ENCODE measurements around the gene SMOC1.

The SMOC1 gene

GRCh38 chr14:70034257-70034656 is 155.0 kb downstream of the SMOC1 start:
- DNase-seq (ENCODE audit: low read depth in 2 of 2): no peak

DNA sequence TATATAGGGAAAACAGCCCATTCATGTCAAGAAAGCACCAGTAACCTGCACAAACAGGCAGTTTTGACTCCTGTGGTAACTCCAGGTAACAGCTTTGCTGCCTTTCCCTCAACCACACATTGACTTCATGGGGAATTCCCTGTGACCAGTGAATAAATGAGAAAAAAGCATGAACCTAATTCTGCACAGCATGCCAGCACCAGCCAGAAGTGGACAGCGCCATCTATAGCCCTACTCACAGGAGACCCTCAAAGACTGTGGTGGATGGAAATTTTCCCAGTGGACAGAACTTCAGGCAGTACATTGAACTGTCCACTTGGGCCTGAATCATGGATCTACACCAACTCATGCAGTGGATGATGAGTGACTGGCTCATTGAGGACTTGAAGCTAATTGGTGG is 157.4 kb downstream of the SMOC1 start:
- no peak for DNase-seq (ENCODE audit: low read depth in 2 of 2)

GRCh38 chr14:70043001-70043400 is 163.8 kb downstream of the SMOC1 start:
- DNase-seq (ENCODE audit: low read depth in 2 of 2): no peak

GRCh38 chr14:70045310-70045709 is 166.1 kb downstream of the SMOC1 start:
- DNase-seq (ENCODE audit: low read depth in 2 of 2): no peak

DNA sequence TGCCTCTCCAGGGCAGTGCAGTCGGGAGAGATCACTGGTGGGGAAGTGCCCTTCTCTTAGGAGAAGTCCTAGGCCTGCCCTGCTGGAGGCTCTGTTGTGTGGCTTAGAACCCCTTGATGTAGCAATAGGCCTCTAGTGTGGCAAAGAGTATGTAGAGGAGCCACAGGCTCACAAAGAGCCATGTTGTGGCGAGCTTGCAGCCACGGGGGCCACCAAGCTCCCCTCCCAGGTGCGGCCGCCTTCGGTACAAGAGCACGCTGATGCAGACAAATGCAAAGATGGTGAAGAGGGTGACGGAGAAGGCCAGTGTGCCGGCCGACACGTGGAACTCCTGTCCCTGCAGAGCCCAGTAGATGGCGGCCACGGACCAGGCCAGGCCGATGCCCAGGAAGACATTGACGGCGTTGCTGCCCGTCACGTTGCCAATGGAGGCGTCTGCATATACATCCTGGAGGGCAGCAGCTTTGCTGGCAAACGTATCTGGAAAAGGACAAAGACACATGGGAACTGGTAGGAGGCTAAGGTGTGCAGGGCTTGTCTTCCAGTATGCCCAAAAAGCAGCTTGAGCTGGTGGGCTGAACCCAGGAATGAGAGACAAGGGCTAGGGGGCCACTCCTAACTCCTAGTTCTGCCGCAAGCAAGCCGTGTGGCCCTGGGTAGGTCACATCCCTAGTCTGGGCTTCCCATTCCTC is 166.8 kb downstream of the SMOC1 start:
- peak in 1 of 2 donors; percentile 3 for DNase-seq (ENCODE audit: low read depth in 2 of 2)

DNA sequence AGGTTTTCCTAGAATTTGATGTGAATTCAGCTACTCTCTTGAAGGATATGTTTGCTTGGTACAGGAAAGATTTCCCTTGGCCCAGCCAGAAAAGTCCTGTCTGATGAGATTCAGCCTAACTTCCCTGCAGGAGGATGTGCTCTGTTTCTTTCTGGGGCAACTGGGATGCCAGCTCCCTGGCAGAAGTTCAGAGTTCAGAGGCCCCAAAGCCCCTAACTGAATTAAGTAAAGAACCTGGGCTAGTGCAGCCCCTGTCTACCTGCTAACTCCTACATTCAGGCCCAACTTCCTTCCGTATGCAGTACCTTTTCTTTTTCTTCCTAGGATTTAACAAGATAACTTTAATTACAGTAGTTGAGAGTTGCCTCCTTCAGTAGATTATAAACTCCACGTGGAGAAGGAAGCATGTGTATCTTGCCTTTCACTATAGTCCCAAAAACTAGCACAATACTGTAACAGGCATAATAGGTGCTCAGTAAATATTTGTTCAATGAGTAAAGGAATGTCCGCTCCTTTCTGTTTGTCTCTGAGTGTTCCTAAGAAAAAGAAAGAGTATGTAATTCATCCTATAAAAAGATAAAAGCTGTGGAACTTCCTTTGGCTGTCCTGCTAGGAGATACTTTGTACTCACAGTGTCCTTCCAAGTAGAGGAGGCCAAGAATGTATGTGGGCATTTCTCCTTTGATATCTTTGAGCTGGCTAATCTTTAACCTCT is 168.5 kb downstream of the SMOC1 start:
- no peak for DNase-seq (ENCODE audit: low read depth in 2 of 2)

DNA sequence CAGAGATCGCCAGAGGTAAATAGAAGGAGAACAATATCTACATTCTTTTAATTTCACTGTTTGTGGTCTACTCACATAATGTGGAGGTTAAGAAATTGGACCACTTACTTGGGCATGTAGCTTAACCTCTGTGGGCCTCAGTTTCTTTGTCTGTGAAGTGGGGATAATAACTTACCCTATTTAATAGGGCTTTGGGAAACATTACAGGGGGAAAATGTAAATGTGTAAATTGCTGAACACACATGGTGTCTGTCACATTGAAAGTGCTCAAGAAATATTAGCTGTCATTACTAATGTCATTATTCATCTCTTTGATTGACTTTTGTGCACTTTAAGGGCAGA is 169.1 kb downstream of the SMOC1 start:
- DNase-seq (ENCODE audit: low read depth in 2 of 2): no peak

DNA sequence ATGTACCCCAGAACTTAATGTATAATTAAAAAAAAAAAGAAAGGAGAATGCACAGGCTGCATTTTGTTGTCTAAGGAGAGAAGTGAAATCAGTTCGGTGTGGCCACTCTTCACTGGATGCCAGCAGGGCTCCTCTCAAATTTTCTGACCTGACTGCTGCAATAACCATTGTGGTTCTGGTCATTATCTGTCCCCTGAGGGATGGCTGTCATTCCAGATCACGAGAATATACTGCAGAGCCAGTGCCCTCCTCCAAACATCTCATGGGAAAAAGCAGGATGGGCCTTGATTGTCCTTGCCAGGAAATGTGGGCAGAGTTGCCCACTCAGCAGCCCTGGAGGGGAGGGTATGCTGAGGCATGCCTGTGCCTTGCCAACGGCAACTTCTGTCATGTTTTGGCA is 170.4 kb downstream of the SMOC1 start:
- no peak for DNase-seq (ENCODE audit: low read depth in 2 of 2)

GRCh38 chr14:70050136-70050535 is 170.9 kb downstream of the SMOC1 start:
- DNase-seq (ENCODE audit: low read depth in 2 of 2): no peak

DNA sequence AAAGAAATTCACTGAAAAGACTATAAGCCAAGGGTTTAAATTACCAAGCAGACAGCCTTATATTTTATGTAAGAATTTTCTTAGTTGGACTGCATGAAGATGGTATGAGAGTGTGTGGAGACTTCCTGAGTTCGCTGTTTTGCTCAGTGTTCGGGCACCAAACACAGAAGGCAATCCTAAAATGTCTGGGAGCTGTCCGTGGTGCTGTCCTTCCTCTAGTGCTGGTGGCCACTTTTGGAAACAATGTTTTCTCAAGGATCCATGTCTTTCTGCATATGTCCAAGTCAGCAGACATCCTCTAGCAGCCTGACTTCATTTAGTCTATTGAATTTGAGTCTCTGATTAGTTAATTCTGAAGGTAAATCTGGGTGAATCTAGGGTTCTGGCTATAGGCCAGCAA is 173.8 kb downstream of the SMOC1 start:
- DNase-seq (ENCODE audit: low read depth in 2 of 2): no peak

- DNase-seq (ENCODE audit: low read depth in 2 of 2): no peak
Measured at GRCh38 chr14:70057519-70058136, 178.4 kb downstream of the SMOC1 start.

DNA sequence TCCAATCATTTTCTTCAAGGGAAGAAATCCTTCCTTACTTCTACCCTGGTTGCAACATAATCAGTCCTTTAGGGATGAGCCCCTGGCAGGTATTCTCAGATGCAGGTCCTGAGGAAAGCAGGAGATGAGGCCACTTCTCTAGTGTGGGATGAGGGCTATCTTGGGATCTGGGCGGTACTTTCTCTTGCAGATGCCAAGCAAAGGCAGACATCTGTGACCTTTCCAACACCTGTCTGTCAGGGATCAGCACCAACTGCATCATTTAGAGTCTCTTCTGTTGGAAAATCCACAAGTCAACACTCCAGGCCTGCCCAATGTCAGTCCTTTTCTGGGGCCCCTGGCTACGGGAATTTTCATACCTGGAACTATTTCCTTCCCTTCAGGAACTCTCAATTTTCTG is 180.3 kb downstream of the SMOC1 start:
- no peak for DNase-seq (ENCODE audit: low read depth in 2 of 2)

DNA sequence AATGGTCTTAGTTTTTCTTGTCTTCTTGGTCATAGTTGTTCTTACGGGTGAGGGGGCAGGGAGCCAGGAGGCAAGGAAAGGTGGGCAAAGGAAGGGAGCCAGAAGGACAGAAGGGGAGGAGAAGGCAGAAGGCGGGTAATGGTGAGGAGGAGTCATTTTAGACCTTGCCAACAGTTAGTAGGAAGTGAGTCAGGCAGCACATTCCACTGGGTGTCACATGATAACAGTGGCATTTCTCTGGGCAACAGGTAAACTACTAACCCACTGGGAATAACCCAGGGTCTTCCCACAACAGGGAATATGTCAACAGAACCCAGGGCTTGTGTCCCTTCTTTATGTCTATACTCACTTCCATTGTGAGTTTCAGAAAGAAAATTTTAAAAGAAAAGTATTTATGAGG is 181.9 kb downstream of the SMOC1 start:
- no peak for DNase-seq (ENCODE audit: low read depth in 2 of 2)

- DNase-seq (ENCODE audit: low read depth in 2 of 2): no peak
Measured at GRCh38 chr14:70064136-70064865, 185.1 kb downstream of the SMOC1 start.

DNA sequence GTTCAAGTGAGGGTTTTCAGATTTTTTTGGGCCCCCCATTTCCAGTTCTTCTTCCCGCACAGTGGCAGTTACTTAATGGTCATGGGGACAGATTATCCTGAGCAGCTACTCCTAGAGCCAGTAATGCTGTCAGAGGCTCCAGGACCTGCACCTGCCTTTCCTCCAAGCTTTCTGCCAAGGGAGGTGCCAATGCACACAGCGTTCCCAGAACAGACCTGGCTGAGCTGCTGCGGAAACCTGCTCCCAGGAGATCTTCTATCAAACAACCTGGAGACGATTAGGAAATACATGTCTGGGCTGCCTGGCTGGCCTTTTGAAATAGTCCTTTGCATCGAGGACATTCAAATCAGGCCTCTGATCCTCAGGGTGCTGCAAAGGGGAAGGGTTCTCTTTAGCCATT is 188.6 kb downstream of the SMOC1 start:
- DNase-seq (ENCODE audit: low read depth in 2 of 2): no peak

- DNase-seq (ENCODE audit: low read depth in 2 of 2): no peak
Measured at GRCh38 chr14:70069186-70069585, 190.0 kb downstream of the SMOC1 start.

- peak; percentile 11 to 32 for DNase-seq (ENCODE audit: low read depth in 2 of 2)
Measured at GRCh38 chr14:70073924-70074566, 194.8 kb downstream of the SMOC1 start.

- no peak for DNase-seq (ENCODE audit: low read depth in 2 of 2)
Measured at GRCh38 chr14:70077005-70077404, 197.8 kb downstream of the SMOC1 start.

GRCh38 chr14:70077720-70078119 is 198.5 kb downstream of the SMOC1 start:
- no peak for DNase-seq (ENCODE audit: low read depth in 2 of 2)

DNA sequence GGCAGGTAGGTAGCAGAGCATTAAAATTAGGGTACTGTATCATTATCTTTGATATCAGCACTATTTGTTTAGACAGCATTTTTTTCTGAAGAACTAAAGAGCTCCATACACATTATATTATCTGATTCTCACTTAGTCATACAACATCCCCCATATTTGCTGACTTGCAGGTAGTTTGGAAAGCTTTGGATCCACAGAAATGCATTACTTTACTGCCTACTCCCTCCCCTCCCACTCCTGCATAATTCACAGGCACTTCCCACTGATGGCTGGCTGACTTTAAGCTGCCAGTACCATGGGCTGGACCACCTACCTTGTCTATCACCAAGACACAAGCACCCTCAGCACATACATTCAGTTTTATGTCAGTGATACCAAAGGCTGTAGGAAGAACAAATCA is 199.1 kb downstream of the SMOC1 start:
- no peak for DNase-seq (ENCODE audit: low read depth in 2 of 2)

DNA sequence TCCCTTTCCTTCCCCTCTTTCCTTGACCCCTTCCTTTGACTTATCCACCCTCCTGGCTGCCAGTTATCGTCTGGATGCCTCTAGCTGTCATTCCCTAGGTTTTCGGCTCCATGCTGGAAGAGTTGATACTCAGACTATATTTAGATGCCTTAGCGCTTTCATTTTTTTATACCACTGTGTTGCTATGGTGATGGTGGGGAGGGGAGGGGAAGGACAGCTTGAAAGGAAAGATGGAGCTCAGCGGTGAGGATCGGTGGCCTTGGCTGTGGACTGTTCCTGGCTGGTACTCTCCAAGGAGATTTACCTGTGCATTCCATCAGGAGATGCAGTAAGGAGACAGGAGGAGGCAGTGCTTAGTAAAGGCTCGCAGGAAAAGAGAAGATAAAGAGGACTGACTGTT is 200.9 kb downstream of the SMOC1 start:
- DNase-seq (ENCODE audit: low read depth in 2 of 2): no peak

All from stimulated activated CD8-positive, alpha-beta memory T cell treated with anti-CD3 and anti-CD28 coated beads, Interleukin-15, amount 100 ng/mL, for 48 hours (primary cell).